ENCODE data around the gene DNAJC27. TPM values are rescaled to one million over a fixed set of nuclear protein-coding genes. Genes with fewer than 3 reads are reported as not detected.

Gene DNAJC27
- total RNA-seq, 1 experiment from 2014 or later: 5.1 TPM

DNA sequence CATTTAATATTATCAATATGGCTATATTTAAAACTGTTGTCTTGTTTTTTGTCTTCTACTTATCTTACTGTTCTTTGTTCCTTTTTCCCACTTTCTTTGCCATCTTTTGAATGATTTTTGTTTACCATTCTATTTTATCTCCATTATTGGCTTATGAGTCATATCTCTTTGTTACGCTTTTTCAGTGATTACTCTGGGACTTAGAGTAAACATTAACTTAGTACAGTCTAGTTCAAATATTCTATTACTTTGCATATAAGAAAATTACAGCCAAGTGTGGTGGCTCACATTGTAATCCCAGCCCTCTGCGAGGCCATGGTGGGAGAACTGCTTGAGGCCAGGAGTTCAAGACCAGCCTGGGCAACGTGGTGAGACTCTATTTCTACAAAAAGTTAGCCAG is 77.8 kb downstream of the DNAJC27 start:
- Mint-ChIP-seq H3K9me3 (peaks cover 36 to 38% of the 10 kb centered on the region in 2 experiments), H3K4me3 (no peak overlapping the region), H3K27me3 (ENCODE audit: low read depth) (no peaks in the 10 kb centered on the region), H3K4me1 (peaks cover 11 to 12% of the 10 kb centered on the region in 2 experiments), H3K27ac (no peak overlapping the region), H3K36me3 (ENCODE audit: insufficient read depth in 1 of 3, low read depth in 3 of 3) (peaks cover 43 to 56% (median 46%) of the 10 kb centered on the region in 3 experiments)
- Histone ChIP-seq H3T11ph (ENCODE audit: low read length) (no peak overlapping the region), H3K27ac (ENCODE audit: insufficient read length, low read depth, low read length) (no peak overlapping the region), H4K20me1 (ENCODE audit: control insufficient read depth, insufficient read depth, insufficient read length) (no peaks in the 10 kb centered on the region), H2BK20ac (ENCODE audit: low read depth, low read length, poor library complexity, severe bottlenecking) (no peak overlapping the region), H3K79me1 (ENCODE audit: insufficient read depth, low read depth, low read length, poor library complexity, severe bottlenecking) (no peaks in the 10 kb centered on the region), H2BK12ac (ENCODE audit: insufficient read length, low read depth, low read length) (no peak overlapping the region), H3K9me3 (ENCODE audit: control insufficient read depth, low read depth, low read length) (peaks cover 4% of the 10 kb centered on the region), H4K5ac (ENCODE audit: insufficient read length, low read depth, low read length) (no peak overlapping the region), H3K9ac (ENCODE audit: extremely low read depth, insufficient read length, low read length) (no peak overlapping the region), H2AFZ (ENCODE audit: low read length) (no peak overlapping the region), H3K27me3 (ENCODE audit: insufficient read depth, low read length) (no peaks in the 10 kb centered on the region), H3K4me1 (ENCODE audit: insufficient read depth, low read length) (no peaks in the 10 kb centered on the region), H3K4ac (ENCODE audit: low read depth, low read length) (no peak overlapping the region), H3K23me2 (ENCODE audit: insufficient read length, low read depth, low read length, poor library complexity, severe bottlenecking) (no peaks in the 10 kb centered on the region), H2BK15ac (ENCODE audit: low read depth, low read length) (no peak overlapping the region), H4K91ac (ENCODE audit: insufficient read length, low read depth, low read length) (no peak overlapping the region), H3K4me2 (ENCODE audit: insufficient read depth, insufficient read length, low read length) (no peak overlapping the region), H3K23ac (ENCODE audit: insufficient read length, low read depth, low read length) (no peak overlapping the region), H2BK5ac (ENCODE audit: insufficient read length, low read length) (no peak overlapping the region), H3K18ac (ENCODE audit: insufficient read length, low read depth, low read length) (no peak overlapping the region), H3K79me2 (ENCODE audit: insufficient read depth, low read length) (no peaks in the 10 kb centered on the region), H2BK120ac (ENCODE audit: low read depth, low read length, poor library complexity, severe bottlenecking) (no peak overlapping the region), H3K56ac (ENCODE audit: insufficient read length, low read depth, low read length) (no peak overlapping the region), H2AK5ac (ENCODE audit: insufficient read length, low read length) (no peak overlapping the region), H3K14ac (ENCODE audit: insufficient read depth, low read length) (no peak overlapping the region), H4K8ac (replicated peaks; ENCODE audit: insufficient read length, low read depth, low read length) (no peak overlapping the region)
- TF ChIP-seq, protein P1, sequence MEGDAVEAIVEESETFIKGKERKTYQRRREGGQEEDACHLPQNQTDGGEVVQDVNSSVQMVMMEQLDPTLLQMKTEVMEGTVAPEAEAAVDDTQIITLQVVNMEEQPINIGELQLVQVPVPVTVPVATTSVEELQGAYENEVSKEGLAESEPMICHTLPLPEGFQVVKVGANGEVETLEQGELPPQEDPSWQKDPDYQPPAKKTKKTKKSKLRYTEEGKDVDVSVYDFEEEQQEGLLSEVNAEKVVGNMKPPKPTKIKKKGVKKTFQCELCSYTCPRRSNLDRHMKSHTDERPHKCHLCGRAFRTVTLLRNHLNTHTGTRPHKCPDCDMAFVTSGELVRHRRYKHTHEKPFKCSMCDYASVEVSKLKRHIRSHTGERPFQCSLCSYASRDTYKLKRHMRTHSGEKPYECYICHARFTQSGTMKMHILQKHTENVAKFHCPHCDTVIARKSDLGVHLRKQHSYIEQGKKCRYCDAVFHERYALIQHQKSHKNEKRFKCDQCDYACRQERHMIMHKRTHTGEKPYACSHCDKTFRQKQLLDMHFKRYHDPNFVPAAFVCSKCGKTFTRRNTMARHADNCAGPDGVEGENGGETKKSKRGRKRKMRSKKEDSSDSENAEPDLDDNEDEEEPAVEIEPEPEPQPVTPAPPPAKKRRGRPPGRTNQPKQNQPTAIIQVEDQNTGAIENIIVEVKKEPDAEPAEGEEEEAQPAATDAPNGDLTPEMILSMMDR (conservative IDR thresholded peaks at IDR 0.05): no peak
- DNase-seq: no peak
- WGBS (ENCODE audit: extremely low coverage, insufficient read length, low lambda C conversion rate): no CpG with 5 or more reads among the region's 3 CpGs

Other genes with a start within 250 kb of the DNAJC27 start
- 43.7 and 44.3 TPM in 2 replicates for gene PTRHD1, start 178.6 kb downstream of the DNAJC27 start, total RNA-seq (2021)
- gene CENPO, start 178.5 kb downstream of the DNAJC27 start, total RNA-seq (2021): 47.3 and 49.5 TPM in 2 replicates
- gene ADCY3, start 51.7 kb downstream of the DNAJC27 start, total RNA-seq (2021): 39.5 and 43.0 TPM in 2 replicates
- gene EFR3B, start 70.1 kb upstream of the DNAJC27 start, total RNA-seq (2021): 7.0 and 7.2 TPM in 2 replicates
- gene POMC, start 196.6 kb upstream of the DNAJC27 start, total RNA-seq (2021): 1.6 and 2.5 TPM in 2 replicates

Measured in H9 (cell line).